Neutrophil (primary cell): ENCODE measurements around the gene FNBP1.

Experiments used
- H3K27ac ChIP-seq: fragments of 200-600 bp; sonication (generic); 2 replicates; pipeline ENCODE4 v1.5.1; 2016; ENCODE audit warnings: mild to moderate bottlenecking, moderate library complexity
- H3K27me3 ChIP-seq: fragments of 200-600 bp; sonication (generic); 2 replicates; pipeline ENCODE4 v1.6.0; 2016; ENCODE audit warnings: mild to moderate bottlenecking
- H3K36me3 ChIP-seq: fragments of 200-600 bp; sonication (generic); 2 replicates; pipeline ENCODE4 v1.5.1; 2017
- H3K4me1 ChIP-seq, 2 experiments: fragments of 200-600 bp in 1 of 2; sonication (generic) in 1 of 2; 1 replicate in 1 of 2; 2 replicates in 1 of 2; pipeline versions ENCODE4 v1.5.1 to v1.6.1; 2013 to 2016; ENCODE audit warnings: low read depth in 1 of 2, low read length in 1 of 2, mild to moderate bottlenecking in 1 of 2, moderate library complexity in 1 of 2; ENCODE audit not compliant: control insufficient read depth in 1 of 2, insufficient read depth in 1 of 2
- H3K4me3 ChIP-seq, 2 experiments: fragments of 200-600 bp in 1 of 2; sonication (generic) in 1 of 2; 1 replicate in 1 of 2; 2 replicates in 1 of 2; pipeline ENCODE4 v1.5.1; 2013 to 2016; ENCODE audit warnings: low read depth in 1 of 2, low read length in 1 of 2, mild to moderate bottlenecking in 1 of 2, moderate library complexity in 1 of 2
- H3K9me3 ChIP-seq: fragments of 200-600 bp; sonication (generic); 2 replicates; pipeline ENCODE4 v1.5.1; 2016
- TF ChIP-seq, protein P1 (sequence below): fragments of 200-600 bp; sonication (generic); IDR thresholded peaks from 2 replicates; pipeline ENCODE4 v1.5.1; 2016; ENCODE audit warnings: antibody characterized with exemption

FNBP1 gene

GRCh38 chr9:129887334-129888292 lies 155.4 kb downstream of the FNBP1 start:
- TF ChIP-seq, protein P1, sequence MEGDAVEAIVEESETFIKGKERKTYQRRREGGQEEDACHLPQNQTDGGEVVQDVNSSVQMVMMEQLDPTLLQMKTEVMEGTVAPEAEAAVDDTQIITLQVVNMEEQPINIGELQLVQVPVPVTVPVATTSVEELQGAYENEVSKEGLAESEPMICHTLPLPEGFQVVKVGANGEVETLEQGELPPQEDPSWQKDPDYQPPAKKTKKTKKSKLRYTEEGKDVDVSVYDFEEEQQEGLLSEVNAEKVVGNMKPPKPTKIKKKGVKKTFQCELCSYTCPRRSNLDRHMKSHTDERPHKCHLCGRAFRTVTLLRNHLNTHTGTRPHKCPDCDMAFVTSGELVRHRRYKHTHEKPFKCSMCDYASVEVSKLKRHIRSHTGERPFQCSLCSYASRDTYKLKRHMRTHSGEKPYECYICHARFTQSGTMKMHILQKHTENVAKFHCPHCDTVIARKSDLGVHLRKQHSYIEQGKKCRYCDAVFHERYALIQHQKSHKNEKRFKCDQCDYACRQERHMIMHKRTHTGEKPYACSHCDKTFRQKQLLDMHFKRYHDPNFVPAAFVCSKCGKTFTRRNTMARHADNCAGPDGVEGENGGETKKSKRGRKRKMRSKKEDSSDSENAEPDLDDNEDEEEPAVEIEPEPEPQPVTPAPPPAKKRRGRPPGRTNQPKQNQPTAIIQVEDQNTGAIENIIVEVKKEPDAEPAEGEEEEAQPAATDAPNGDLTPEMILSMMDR: no peak
- H3K4me3 ChIP-seq: peak overlapping the region; percentile 62 to 70
- H3K9me3 ChIP-seq: no peaks in the 10 kb centered on the region
- H3K27ac ChIP-seq: peak overlapping the region; percentile 99
- no peaks in the 10 kb centered on the region for H3K27me3 ChIP-seq
- peaks cover 83 to 89% of the 10 kb centered on the region in 2 experiments for H3K4me1 ChIP-seq
- H3K36me3 ChIP-seq: no peaks in the 10 kb centered on the region

- H3K4me3 ChIP-seq: peak overlapping the region; percentile 62 to 70
- H3K4me1 ChIP-seq: peaks cover 74 to 81% of the 10 kb centered on the region in 2 experiments
Observed at GRCh38 chr9:129886226-129887174, 156.5 kb downstream of the FNBP1 start.

DNA sequence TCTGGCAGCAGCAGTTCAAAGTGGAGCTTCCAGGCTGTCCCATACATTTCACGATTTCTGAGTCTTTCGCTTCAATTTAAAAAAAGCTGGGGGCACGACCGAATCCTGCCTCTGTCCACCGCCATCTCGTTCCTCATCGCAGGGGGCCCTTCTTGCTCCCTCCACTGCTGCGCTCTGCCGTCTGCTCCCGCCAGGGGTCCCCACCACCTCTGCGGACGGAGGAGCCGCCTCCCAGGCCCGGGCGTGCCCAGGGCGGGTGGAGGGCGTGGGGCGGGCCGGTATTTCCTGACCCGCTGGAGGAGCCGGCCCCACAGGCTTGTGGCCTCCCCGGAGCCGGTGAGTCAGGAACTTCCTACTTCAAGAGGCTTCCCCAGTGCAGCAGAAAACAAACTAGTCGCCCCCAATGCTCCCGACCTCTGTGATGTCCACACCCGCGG lies 157.3 kb downstream of the FNBP1 start:
- H3K4me3 ChIP-seq: peak overlapping the region; percentile 62 to 70
- peak overlapping the region; percentile 99 for H3K27ac ChIP-seq
- no peaks in the 10 kb centered on the region for H3K9me3 ChIP-seq
- peaks cover 66 to 73% of the 10 kb centered on the region in 2 experiments for H3K4me1 ChIP-seq
- no peaks in the 10 kb centered on the region for H3K36me3 ChIP-seq
- H3K27me3 ChIP-seq: no peaks in the 10 kb centered on the region
- TF ChIP-seq, protein P1: peak; percentile 98

More at GRCh38 chr9:129886226-129887174, 156.5 kb downstream of the FNBP1 start:
- Histone ChIP-seq H3K27ac (peak overlapping the region; percentile 99), H3K9me3 (no peaks in the 10 kb centered on the region), H3K27me3 (no peaks in the 10 kb centered on the region), H3K36me3 (no peaks in the 10 kb centered on the region)
- TF ChIP-seq, protein P1: no peak

GRCh38 chr9:129885018-129885669 lies 157.8 kb downstream of the FNBP1 start:
- peak overlapping the region; percentile 62 to 70 for H3K4me3 ChIP-seq
- H3K27ac ChIP-seq: peak overlapping the region; percentile 99
- no peaks in the 10 kb centered on the region for H3K27me3 ChIP-seq
- H3K36me3 ChIP-seq: no peaks in the 10 kb centered on the region
- TF ChIP-seq, protein P1: peak; percentile 39
- peaks cover 62 to 67% of the 10 kb centered on the region in 2 experiments for H3K4me1 ChIP-seq
- no peaks in the 10 kb centered on the region for H3K9me3 ChIP-seq
